Measurements from ENCODE around the gene AP3D1. TPM values are rescaled to one million over a fixed set of nuclear protein-coding genes. Genes with fewer than 3 reads are reported as not detected.
A peak's percentile ranks its signal among the peaks of the same experiment; 100 is the strongest.

AP3D1 gene
- polyA plus RNA-seq, 4 donors, result 96.5 to 124 (median 111) TPM

- DNase-seq (ENCODE audit: low read depth in 4 of 4, low spot score in 3 of 4), result no peak
Measured at GRCh38 chr19:2113439-2114211, 37.7 kb downstream of the AP3D1 start.

GRCh38 chr19:2112516-2113320 is 38.6 kb downstream of the AP3D1 start:
- no peak for DNase-seq (ENCODE audit: low read depth in 4 of 4, low spot score in 3 of 4)

- DNase-seq (ENCODE audit: low read depth in 4 of 4, low spot score in 3 of 4), result no peak
Measured at GRCh38 chr19:2111886-2112285, 39.5 kb downstream of the AP3D1 start.

GRCh38 chr19:2111425-2111824 is 39.9 kb downstream of the AP3D1 start:
- DNase-seq (ENCODE audit: low read depth in 4 of 4, low spot score in 3 of 4), result no peak

- DNase-seq (ENCODE audit: low read depth in 4 of 4, low spot score in 3 of 4), result no peak
Measured at GRCh38 chr19:2110822-2111221, 40.5 kb downstream of the AP3D1 start.

- DNase-seq (ENCODE audit: low read depth in 4 of 4, low spot score in 3 of 4), result no peak
Measured at GRCh38 chr19:2109046-2109864, 42.1 kb downstream of the AP3D1 start.

- no peak for DNase-seq (ENCODE audit: low read depth in 4 of 4, low spot score in 3 of 4)
Measured at GRCh38 chr19:2108251-2109016, 42.9 kb downstream of the AP3D1 start.

- no peak for DNase-seq (ENCODE audit: low read depth in 4 of 4, low spot score in 3 of 4)
Measured at GRCh38 chr19:2103045-2103707, 48.2 kb downstream of the AP3D1 start.

GRCh38 chr19:2101417-2102335 is 49.7 kb downstream of the AP3D1 start:
- no peak for DNase-seq (ENCODE audit: low read depth in 4 of 4, low spot score in 3 of 4)

- DNase-seq (ENCODE audit: low read depth in 4 of 4, low spot score in 3 of 4), result no peak
Measured at GRCh38 chr19:2100719-2101061, 50.7 kb downstream of the AP3D1 start.

- DNase-seq (ENCODE audit: low read depth in 4 of 4, low spot score in 3 of 4), result no peak
Measured at GRCh38 chr19:2099937-2100718, 51.2 kb downstream of the AP3D1 start.

GRCh38 chr19:2099054-2099501 is 52.3 kb downstream of the AP3D1 start:
- no peak for DNase-seq (ENCODE audit: low read depth in 4 of 4, low spot score in 3 of 4)

- no peak for DNase-seq (ENCODE audit: low read depth in 4 of 4, low spot score in 3 of 4)
Measured at GRCh38 chr19:2097886-2098327, 53.5 kb downstream of the AP3D1 start.

GRCh38 chr19:2097203-2097885 is 54.0 kb downstream of the AP3D1 start:
- DNase-seq (ENCODE audit: low read depth in 4 of 4, low spot score in 3 of 4), result no peak

- DNase-seq (ENCODE audit: low read depth in 4 of 4, low spot score in 3 of 4), result peak; percentile 92 to 98 (median 94)
Measured at GRCh38 chr19:2096480-2097202, 54.7 kb downstream of the AP3D1 start, which contains the start of gene IZUMO4. TSS of gene IZUMO4 (plus strand) at chr19:2096915. CDS start at chr19:2096946, 31 bp downstream.

GRCh38 chr19:2096034-2096479 is 55.3 kb downstream of the AP3D1 start, which contains the start of gene MOB3A:
TSS of gene MOB3A (minus strand) at chr19:2096326. CDS start at chr19:2078560, 17,766 bp downstream.
- peak in 3 of 4 donors; percentile 84 to 88 (median 86) for DNase-seq (ENCODE audit: low read depth in 4 of 4, low spot score in 3 of 4)

Measured in right renal pelvis (tissue), 4 donors.